Liver (tissue), 9 donors: ENCODE results near the gene ACSL6. TPM values are rescaled to one million over a fixed set of nuclear protein-coding genes. Genes with fewer than 3 reads are reported as not detected.

Source experiments
- DNase-seq: peaks from one replicate; pipeline ENCODE4 v3.0.0-alpha.2; 2017; ENCODE audit warnings: low spot score
- H3K27ac ChIP-seq, 2 donors: one replicate each; pipeline ENCODE4 v1.7.0; 2013; ENCODE audit warnings: inconsistent platforms in 2 of 2, low read length in 2 of 2, control low read depth in 1 of 2, low read depth in 1 of 2, mild to moderate bottlenecking in 1 of 2
- H3K27me3 ChIP-seq, 4 donors: one replicate each; pipeline versions ENCODE4 v1.6.1 to v1.7.0; 2013; ENCODE audit warnings: low read length in 3 of 4, inconsistent platforms in 1 of 4, mild to moderate bottlenecking in 1 of 4, moderate library complexity in 1 of 4; ENCODE audit not compliant: control insufficient read depth in 4 of 4, insufficient read depth in 4 of 4
- H3K36me3 ChIP-seq, 4 donors: one replicate each; pipeline versions ENCODE4 v1.6.1 to v1.7.0; 2013; ENCODE audit warnings: low read length in 3 of 4, mild to moderate bottlenecking in 3 of 4, low read depth in 1 of 4, moderate library complexity in 1 of 4; ENCODE audit not compliant: control insufficient read depth in 4 of 4, insufficient read depth in 3 of 4
- H3K4me1 ChIP-seq, 4 donors: one replicate each; pipeline versions ENCODE4 v1.6.1 to v1.7.0; 2013; ENCODE audit warnings: low read length in 3 of 4, mild to moderate bottlenecking in 3 of 4, moderate library complexity in 1 of 4; ENCODE audit not compliant: control insufficient read depth in 4 of 4, insufficient read depth in 4 of 4
- H3K4me3 ChIP-seq, 3 donors: one replicate each; pipeline versions ENCODE4 v1.6.1 to v1.7.0; 2013; ENCODE audit warnings: low read length in 3 of 3, control low read depth in 1 of 3, low read depth in 1 of 3, mild to moderate bottlenecking in 1 of 3
- H3K9ac ChIP-seq, 2 donors: one replicate each; pipeline ENCODE4 v1.7.0; 2013; ENCODE audit warnings: low read length in 2 of 2, mild to moderate bottlenecking in 2 of 2, moderate library complexity in 2 of 2, control low read depth in 1 of 2, low read depth in 1 of 2
- H3K9me3 ChIP-seq, 4 donors: one replicate each; pipeline versions ENCODE4 v1.6.1 to v1.7.0; 2013; ENCODE audit warnings: low read length in 3 of 4; ENCODE audit not compliant: control insufficient read depth in 4 of 4
- ATF3 ChIP-seq: IDR thresholded peaks from 2 replicates; pipeline ENCODE4 v1.6.1; 2016; ENCODE audit warnings: antibody characterized with exemption
- CTCF ChIP-seq: fragments of 150-350 bp; IDR thresholded peaks from 2 replicates; pipeline ENCODE4 v1.5.1; 2017; ENCODE audit warnings: improper control_type of control experiment, low read depth, low read length; ENCODE audit not compliant: missing input control
- EGR1 ChIP-seq, 2 donors: IDR thresholded peaks; 2 replicates each; pipeline ENCODE4 v1.6.1; 2016 to 2018; ENCODE audit warnings: antibody characterized with exemption in 2 of 2, low read depth in 2 of 2
- FOXA1 ChIP-seq: IDR thresholded peaks from 2 replicates; pipeline ENCODE4 v1.6.1; 2016; ENCODE audit warnings: antibody characterized with exemption
- FOXA2 ChIP-seq: IDR thresholded peaks from 2 replicates; pipeline ENCODE4 v1.6.1; 2016; ENCODE audit warnings: antibody characterized with exemption
- HNF4A ChIP-seq, 2 donors: conservative IDR thresholded peaks; 2 replicates each; pipeline ENCODE4 v1.6.1; 2016; ENCODE audit warnings: antibody characterized with exemption in 2 of 2, mild to moderate bottlenecking in 2 of 2
- HNF4G ChIP-seq: IDR thresholded peaks from 2 replicates; pipeline ENCODE4 v1.6.1; 2016; ENCODE audit warnings: antibody characterized with exemption
- JUND ChIP-seq, 2 donors: IDR thresholded peaks; 2 replicates each; pipeline ENCODE4 v1.6.1; 2016; ENCODE audit warnings: antibody characterized with exemption in 2 of 2
- MAX ChIP-seq: IDR thresholded peaks from 2 replicates; pipeline ENCODE4 v1.6.1; 2016; ENCODE audit warnings: antibody characterized with exemption
- NR2F2 ChIP-seq: IDR thresholded peaks from 2 replicates; pipeline ENCODE4 v1.6.1; 2016; ENCODE audit warnings: antibody characterized with exemption
- RAD21 ChIP-seq, 2 donors: IDR thresholded peaks; 2 replicates each; pipeline ENCODE4 v1.6.1; 2016; ENCODE audit warnings: antibody characterized with exemption in 2 of 2, mild to moderate bottlenecking in 2 of 2
- RXRA ChIP-seq, 2 donors: IDR thresholded peaks; 2 replicates each; pipeline ENCODE4 v1.6.1; 2017 to 2018; ENCODE audit warnings: antibody characterized with exemption in 2 of 2, mild to moderate bottlenecking in 1 of 2
- SP1 ChIP-seq: IDR thresholded peaks from 2 replicates; pipeline ENCODE4 v1.6.1; 2018; ENCODE audit warnings: antibody characterized with exemption, mild to moderate bottlenecking
- TAF1 ChIP-seq: conservative IDR thresholded peaks from 2 replicates; pipeline ENCODE4 v1.6.1; 2016; ENCODE audit warnings: antibody characterized with exemption, mild to moderate bottlenecking
- YY1 ChIP-seq: IDR thresholded peaks from 2 replicates; pipeline ENCODE4 v1.6.1; 2016; ENCODE audit warnings: antibody characterized with exemption, mild to moderate bottlenecking
- WGBS: extraction: QIAGEN DNeasy Blood & Tissue Kit; methylation state at CpG from one replicate; pipeline ENCODE4 v1.1.7; 2013; 5-methylcytosine and 5-hydroxymethylcytosine counted together
- polyA plus RNA-seq, 2 donors: library from polyadenylated mRNA; stranded (reverse) in 1 of 2; unstranded in 1 of 2; fragments of 200-250 nt in 1 of 2; fragments of >200 nt in 1 of 2; fragmentation: Nextera tagmentation in 1 of 2; extraction: Ambion mirVana in 1 of 2; gene quantifications; one replicate each; pipeline versions ENCODE4 v1.2.1 to v1.2.3, GENCODE V29; 2013 to 2015
- total RNA-seq, 2 donors: library from RNA; depleted of rRNA; stranded (reverse); fragments of >200 nt; gene quantifications; one replicate each; pipeline ENCODE4 v1.2.3, GENCODE V29; 2014
- donor health status: healthy.
- donor health status: healthy.
- donor health status: healthy.
- donor health status: healthy.
- donor health status: healthy.

The ACSL6 gene
- total and polyA plus RNA-seq, 4 donors, result 0.89 to 129 (median 4.6) TPM

GRCh38 chr5:132057498-132058255 is 46.2 kb upstream of the ACSL6 start (continued):
- no peak for TF ChIP-seq NR2F2
- no peak for TF ChIP-seq TAF1

- H3K9ac ChIP-seq, result no peak overlapping the region
- no peaks in the 10 kb centered on the region for H3K4me1 ChIP-seq
- no peaks in the 10 kb centered on the region for H3K36me3 ChIP-seq
- H3K27ac ChIP-seq, result no peak overlapping the region
- DNase-seq, result peak; percentile 24
- no peak overlapping the region for H3K4me3 ChIP-seq
- 94% methylated on average over 14 of the region's 14 CpGs for WGBS
- H3K9me3 ChIP-seq, result no peaks in the 10 kb centered on the region
- TF ChIP-seq EGR1 (IDR thresholded peaks at IDR 0.05; ENCODE audit: low read depth in 2 of 2) (no peak), YY1 (no peak), RXRA (IDR thresholded peaks at IDR 0.05) (no peak), FOXA1 (no peak), ATF3 (no peak), SP1 (no peak)
- no peaks in the 10 kb centered on the region for H3K27me3 ChIP-seq
These were observed 45.4 kb upstream of the ACSL6 start for GRCh38 chr5:132056610-132057497.

GRCh38 chr5:132055808-132056609 is 44.6 kb upstream of the ACSL6 start:
- no peaks in the 10 kb centered on the region for H3K27me3 ChIP-seq
- H3K27ac ChIP-seq, result no peak overlapping the region
- no peaks in the 10 kb centered on the region for H3K4me1 ChIP-seq
- H3K9me3 ChIP-seq, result no peaks in the 10 kb centered on the region
- peak; percentile 29 for DNase-seq
- H3K4me3 ChIP-seq, result no peak overlapping the region
- 85% methylated on average over 12 of the region's 12 CpGs for WGBS
- no peaks in the 10 kb centered on the region for H3K36me3 ChIP-seq
- TF ChIP-seq FOXA2 (no peak), RAD21 (IDR thresholded peaks at IDR 0.05) (no peak)
- no peak overlapping the region for H3K9ac ChIP-seq

GRCh38 chr5:132055441-132055807 is 44.0 kb upstream of the ACSL6 start:
- no peak for DNase-seq
- Histone ChIP-seq H3K4me1 (no peaks in the 10 kb centered on the region), H3K27me3 (no peaks in the 10 kb centered on the region), H3K4me3 (no peak overlapping the region), H3K36me3 (no peaks in the 10 kb centered on the region), H3K27ac (no peak overlapping the region), H3K9ac (no peak overlapping the region), H3K9me3 (no peaks in the 10 kb centered on the region)
- TF ChIP-seq HNF4G, result no peak
- TF ChIP-seq FOXA2, result no peak
- TF ChIP-seq MAX, result no peak
- no peak for TF ChIP-seq NR2F2
- TF ChIP-seq EGR1 (IDR thresholded peaks at IDR 0.05; ENCODE audit: low read depth in 2 of 2), result no peak
- no peak for TF ChIP-seq RAD21 (IDR thresholded peaks at IDR 0.05)
- TF ChIP-seq SP1, result no peak
- TF ChIP-seq RXRA (IDR thresholded peaks at IDR 0.05), result no peak
- TF ChIP-seq HNF4A (conservative IDR thresholded peaks at IDR 0.05), result no peak
- no peak for TF ChIP-seq CTCF
- TF ChIP-seq JUND (IDR thresholded peaks at IDR 0.05), result no peak
- 98% methylated on average over 1 of the region's 1 CpG for WGBS
